Hematopoietic multipotent progenitor cell treated with erythropoietin and hydrocortisone succinate and interleukin-3 and kit ligand, for 4 days (in vitro differentiated cells): ENCODE results near the gene CD27.
"Not testable (repeated sequence)": the region's sequence is repeated elsewhere in the genome, so short reads cannot be mapped to it uniquely, and the experiment has no call there.

Source experiments
- DNase-seq: peaks from one replicate; pipeline ENCODE4 v3.0.0-alpha.2; 2015

CD27 gene

DNA sequence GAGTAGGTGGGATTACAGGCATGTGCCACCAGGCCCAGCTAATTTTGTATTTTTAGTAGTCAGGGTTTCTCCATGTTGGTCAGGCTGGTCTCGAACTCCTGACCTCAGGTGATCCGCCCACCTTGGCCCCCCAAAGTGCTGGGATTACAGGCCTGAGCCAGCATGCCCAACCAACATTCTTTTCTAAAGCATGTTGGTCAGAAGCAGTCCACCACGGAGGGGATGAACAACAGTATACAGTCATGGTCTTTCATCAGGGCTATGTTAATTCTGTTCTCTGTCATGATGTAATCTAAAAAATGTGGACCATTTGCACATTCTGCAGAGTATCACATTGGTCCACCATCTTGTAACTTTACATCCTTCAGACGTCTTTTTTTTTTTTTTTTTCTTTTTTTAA is 44.7 kb downstream of the CD27 start:
- DNase-seq, result no peak

DNA sequence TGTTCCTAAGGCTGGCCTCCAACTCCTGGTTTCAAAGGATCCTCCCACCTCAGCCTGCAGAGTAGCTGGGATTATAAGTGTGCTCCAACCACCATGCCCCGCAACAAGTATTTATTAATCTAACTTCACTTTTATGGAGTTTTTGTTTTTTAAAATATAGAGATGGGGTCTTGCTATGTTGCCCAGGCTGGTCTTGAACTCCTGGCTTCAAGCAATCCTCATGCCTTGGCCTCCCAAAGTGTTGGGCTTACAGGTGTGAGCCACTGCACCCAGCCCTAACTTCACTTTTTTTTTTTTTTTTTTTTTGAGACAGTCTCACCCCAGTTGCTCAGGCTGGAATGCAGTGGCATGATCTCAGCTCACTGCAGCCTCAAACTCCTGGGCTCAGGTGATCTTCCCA is 45.9 kb downstream of the CD27 start:
- not testable (repeated sequence) for DNase-seq

DNA sequence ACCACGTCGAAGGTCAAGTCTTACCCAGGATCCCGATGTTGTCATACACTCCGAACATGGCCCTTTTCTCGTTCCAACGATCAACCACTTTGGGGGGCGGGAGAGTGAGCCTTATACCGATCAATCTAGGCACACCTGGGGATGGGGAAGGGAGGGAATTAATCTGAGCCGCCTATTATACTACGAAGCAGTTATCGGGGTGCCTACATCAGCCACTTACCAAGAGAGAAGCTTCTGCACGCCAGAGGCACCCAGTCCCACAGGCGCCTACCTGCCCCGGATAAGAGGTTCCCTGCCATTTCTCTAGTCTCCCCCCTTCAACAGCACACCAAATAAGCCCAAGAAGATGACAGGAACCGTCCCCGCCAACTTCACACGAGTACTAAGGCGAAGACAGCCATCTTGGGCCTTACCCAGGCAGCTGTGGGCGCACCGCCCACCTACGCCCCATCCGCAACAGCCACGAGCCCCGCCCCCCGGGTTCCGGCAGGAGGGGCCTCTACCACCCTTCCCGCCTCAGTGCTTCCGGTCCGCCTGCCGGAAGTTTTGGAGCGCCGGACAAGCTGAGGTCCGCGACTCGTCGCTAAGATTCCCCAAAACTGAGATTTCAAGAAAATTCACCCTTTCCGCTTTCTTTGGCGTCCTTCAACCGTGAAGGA is 48.2 kb downstream of the CD27 start, which contains the start of gene MRPL51:
Gene MRPL51 (minus strand): TSS at position 425 of the 659 bp plus-strand sequence. CDS start 126 bp downstream, at position 299.
- DNase-seq, result peak; percentile 99

GRCh38 chr12:6493497-6494257 is 48.9 kb downstream of the CD27 start, which contains the start of gene NCAPD2:
TSS of gene NCAPD2 (plus strand) at chr12:6494102. CDS start at chr12:6495099, 997 bp downstream.
- DNase-seq, result peak; percentile 99

- DNase-seq, result no peak
Measured at GRCh38 chr12:6494258-6494743, 49.5 kb downstream of the CD27 start.

GRCh38 chr12:6494968-6495367 is 50.2 kb downstream of the CD27 start:
- DNase-seq, result peak; percentile 20

DNA sequence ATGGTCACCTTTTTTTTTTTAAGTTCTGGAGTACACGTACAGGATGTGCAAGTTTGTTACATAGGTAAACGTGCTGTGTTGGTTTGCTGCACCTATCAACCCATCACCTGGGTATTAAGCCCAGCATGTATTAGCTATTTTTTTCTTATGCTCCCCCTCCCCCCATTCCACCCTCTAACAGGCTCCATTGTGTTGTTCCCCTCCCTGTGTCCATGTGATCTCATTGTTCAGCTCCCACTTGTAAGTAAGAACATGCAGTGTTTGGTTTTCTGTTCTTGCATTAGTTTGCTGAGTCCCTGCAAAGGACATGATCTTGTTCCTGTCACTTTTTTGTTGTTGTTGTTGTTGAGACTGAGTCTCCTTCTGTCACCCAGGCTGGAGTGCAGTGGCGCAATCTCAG is 52.5 kb downstream of the CD27 start:
- not testable (repeated sequence) for DNase-seq

DNA sequence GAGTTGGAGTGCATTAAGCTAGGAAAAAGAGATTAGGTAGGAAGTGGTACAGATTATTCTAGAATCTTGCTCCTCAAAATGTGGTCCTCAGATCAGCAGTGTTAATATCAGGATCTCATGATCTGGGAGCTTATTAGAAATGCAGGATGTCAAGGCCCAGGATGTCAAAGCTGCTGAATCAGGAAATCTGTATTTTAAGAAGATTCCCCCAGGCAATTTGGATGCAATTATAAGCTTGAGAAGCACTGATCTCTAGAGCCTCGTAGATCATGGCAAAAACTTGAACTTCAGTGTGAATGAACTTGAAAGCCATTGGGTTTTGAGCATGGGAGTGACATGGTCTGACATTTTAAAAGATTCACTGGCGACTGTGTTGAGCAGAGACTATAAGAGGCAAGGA is 55.7 kb downstream of the CD27 start:
- no peak for DNase-seq
